ENCODE measurements around the gene ACSL3.

Gene ACSL3

DNA sequence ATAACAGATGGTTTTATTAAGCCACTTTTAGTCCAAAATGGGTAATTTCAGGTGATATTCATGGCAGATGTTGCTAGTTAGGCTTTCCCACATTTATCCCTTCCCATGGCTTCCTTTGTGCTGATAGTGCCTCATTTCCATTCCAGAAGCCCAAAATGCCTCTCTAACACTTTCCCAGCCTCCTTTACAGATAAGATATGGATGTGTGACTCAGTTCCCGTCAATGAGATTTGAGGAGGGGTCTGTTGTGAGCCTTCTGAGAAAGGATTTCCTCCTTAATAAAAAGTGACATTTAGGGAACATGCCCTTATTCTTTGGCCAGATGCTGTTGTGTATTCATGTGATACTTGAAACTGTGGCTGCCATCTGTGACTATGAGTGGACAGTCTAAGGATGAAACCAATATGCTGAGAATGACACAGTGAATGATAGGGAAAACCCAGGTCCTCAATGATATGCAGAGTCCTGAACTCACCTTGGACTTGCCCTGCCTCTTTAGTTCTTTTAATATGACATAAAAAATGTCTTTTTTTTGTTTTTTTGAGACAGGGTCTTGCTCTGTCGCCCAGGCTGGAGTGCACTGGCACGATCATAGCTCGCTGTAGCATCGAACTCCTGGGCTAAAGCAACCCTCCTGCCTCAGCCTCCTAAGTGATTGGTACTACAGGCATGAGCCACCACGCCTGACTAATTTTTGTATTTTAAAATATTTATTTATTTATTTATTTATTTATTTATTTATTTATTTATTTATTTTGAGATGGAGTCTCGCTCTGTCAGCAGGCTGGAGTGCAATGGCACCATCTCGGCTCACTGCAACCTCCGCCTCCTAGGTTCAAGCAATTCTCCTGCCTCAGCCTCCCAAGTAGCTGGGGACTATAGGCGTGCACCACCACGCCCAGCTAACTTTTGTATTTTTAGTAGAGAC is 5.8 kb upstream of the ACSL3 start:
- TF ChIP-seq, protein P1, sequence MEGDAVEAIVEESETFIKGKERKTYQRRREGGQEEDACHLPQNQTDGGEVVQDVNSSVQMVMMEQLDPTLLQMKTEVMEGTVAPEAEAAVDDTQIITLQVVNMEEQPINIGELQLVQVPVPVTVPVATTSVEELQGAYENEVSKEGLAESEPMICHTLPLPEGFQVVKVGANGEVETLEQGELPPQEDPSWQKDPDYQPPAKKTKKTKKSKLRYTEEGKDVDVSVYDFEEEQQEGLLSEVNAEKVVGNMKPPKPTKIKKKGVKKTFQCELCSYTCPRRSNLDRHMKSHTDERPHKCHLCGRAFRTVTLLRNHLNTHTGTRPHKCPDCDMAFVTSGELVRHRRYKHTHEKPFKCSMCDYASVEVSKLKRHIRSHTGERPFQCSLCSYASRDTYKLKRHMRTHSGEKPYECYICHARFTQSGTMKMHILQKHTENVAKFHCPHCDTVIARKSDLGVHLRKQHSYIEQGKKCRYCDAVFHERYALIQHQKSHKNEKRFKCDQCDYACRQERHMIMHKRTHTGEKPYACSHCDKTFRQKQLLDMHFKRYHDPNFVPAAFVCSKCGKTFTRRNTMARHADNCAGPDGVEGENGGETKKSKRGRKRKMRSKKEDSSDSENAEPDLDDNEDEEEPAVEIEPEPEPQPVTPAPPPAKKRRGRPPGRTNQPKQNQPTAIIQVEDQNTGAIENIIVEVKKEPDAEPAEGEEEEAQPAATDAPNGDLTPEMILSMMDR (IDR thresholded peaks at IDR 0.05; ENCODE audit: insufficient read depth, missing control alignments) = no peak
- DNase-seq (ENCODE audit: insufficient read length, low spot score) (no peak), FAIRE-seq (no peak)

DNA sequence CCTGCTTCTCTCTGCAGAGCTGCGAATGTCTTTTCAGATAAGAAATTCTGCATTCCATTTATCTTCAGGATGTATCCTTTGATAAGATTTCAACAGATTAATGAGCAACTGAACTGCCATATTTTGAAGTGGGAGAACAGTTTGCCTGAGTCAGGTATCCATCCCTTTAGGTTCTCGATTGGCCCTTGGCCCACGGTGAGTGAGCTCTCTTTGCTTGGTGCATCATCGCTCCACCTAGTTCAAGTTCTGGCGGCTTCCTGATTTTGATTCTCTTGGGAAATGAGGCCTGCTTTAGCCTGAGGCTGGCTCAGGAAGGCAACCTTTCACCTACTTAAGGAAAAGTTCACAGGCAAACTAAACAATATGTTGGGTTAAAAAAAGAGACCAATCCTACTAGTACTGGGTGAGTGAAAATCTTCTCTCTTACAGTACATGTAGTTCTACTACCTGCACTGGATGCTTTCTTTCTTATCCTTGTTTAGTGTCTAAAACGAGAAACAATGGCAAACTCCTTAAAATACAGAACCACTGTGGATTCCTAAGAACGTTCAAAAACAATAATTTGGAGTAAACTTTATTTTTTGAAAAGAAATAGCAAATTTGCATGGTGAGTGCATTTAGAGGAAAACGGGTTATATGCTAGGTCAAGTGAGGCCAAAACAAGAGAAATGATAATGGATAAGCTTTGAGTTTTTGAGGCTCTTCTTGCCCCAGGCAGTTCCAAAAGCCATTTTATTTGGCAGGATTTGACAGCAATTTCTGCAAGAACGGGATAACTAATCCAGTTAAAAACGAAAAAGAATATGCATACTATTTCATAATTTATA is 837 bp upstream of the ACSL3 start:
- FAIRE-seq (no peak), DNase-seq (ENCODE audit: insufficient read length, low spot score) (no peak)
- TF ChIP-seq, protein P1 (IDR thresholded peaks at IDR 0.05; ENCODE audit: insufficient read depth, missing control alignments) = no peak

DNA sequence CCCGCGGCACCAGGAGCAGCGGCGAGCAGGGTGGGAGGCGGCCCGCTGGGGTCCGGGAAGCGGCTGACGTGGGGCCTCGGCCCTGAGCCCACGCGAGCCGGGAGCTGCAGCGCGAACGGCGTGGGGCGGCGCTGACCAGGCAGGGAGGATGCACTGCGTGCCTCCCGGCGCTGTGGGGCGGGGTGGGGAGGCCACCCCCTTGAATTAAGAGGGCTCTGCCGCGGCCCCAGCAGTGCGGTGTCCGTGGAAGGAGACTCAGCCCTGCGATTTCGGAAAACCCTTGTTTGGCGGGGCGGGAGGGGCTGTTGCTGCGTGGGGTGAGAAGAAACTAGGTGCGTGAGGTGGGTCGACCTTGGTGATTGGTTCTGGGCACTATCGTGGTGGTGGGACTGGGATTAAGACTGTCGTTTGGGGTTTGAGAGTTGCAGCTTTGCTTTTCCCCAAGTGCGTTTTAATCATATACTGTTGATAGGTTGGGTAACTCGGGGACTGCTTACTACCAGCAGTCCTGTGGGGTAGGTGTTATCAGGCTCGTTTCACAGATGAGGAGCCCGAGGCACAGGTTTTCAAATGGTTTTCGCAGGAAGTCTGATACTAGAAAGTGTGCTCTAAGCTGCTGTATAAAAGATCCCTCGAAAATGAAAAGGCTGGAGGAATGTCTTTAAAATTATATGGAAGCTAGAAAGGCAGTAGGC is 722 bp downstream of the ACSL3 start:
- TF ChIP-seq, protein P1 (IDR thresholded peaks at IDR 0.05; ENCODE audit: insufficient read depth, missing control alignments) = no peak
- DNase-seq (ENCODE audit: insufficient read length, low spot score) = no peak
- FAIRE-seq = no peak

DNA sequence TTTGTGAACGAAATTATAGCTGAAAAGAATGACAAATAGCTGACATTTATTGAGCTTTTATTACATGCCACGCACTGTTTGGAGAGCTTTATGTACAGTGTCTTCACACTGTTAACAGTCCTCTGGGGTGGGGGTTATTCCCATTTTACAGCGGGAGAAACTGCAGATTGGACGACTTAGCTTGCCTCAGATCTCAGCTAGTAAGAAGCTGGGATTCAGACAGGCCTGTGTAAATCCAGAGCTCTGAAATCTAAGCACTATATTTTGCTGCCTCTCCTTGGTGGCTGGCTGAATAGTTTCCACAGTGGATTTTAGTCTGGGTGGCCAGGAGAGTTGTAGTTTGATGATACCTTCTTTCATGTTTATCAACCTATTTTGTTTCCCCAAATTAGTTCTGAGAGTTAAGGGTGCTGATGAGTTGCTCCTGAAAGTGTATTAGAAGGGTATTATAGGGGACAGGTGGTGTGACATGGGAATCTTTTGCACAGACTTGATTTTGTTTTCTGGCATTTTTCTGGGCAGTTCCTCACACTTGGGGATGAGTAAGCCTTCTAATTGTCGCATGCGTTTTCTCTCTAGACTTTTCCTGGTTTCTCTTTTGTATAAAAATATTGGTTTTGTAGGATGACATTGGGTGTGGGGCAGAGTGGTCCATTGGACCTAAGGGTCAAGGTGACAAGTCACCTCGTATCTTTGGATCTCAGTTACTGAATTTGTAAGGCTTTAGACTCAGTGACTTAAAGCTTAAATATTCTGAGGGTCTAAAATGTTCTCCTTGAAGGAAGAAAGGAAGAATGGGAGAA is 1.5 kb downstream of the ACSL3 start:
- FAIRE-seq (no peak), DNase-seq (ENCODE audit: insufficient read length, low spot score) (no peak)
- TF ChIP-seq, protein P1 (IDR thresholded peaks at IDR 0.05; ENCODE audit: insufficient read depth, missing control alignments) = peak; percentile 24

DNA sequence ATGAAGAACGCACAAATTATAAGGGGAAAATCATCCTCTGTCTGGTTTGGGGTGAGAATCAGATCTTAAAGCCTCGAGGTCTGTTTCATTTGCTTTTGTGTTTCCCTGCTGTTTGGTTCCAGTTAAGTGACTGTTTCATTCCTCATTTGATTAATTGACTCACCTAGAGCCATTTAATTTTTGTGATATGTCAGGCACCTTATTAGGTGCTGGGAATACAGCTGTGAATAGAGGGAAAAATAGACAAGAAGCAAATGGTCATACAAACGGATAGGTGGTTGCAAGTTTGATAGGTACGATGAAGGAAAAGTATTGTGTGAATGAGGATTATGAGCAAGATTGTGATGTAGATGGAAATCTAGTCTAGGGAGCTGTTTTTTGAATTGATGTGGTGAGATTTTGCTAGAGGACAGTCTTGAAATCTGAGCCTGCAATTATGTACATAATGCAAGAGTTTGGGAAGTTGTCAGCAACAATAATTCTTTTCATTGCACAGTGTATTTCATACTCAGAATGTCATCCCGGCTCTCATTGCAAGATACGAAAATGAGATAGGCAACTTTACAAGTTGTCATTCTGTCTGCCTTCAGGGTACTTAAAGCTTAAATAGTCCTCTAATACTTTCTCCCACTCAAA is 2.2 kb downstream of the ACSL3 start:
- DNase-seq (ENCODE audit: insufficient read length, low spot score) (no peak), FAIRE-seq (no peak)
- TF ChIP-seq, protein P1 (IDR thresholded peaks at IDR 0.05; ENCODE audit: insufficient read depth, missing control alignments) = no peak

DNA sequence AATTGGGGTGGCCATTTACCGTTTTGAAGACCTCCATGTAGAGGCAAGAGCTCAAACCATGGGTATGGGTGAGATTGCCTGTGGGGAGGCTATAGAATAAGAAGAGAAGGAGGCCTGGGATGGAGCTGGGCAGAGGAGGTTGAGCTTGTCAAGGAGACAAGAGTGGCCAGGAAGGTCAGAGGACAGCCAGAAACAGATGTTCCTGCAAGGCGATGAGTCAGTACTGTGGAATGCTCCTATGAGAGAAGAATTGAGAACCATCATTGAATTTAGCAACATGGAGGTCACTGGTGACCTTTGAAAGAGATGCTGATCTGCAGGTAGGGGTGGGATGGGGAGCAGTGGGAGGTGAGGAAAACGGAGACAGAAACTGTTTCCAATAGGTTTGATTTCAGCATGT is 3.5 kb downstream of the ACSL3 start:
- TF ChIP-seq, protein P1 (IDR thresholded peaks at IDR 0.05; ENCODE audit: insufficient read depth, missing control alignments) = no peak
- FAIRE-seq (no peak), DNase-seq (ENCODE audit: insufficient read length, low spot score) (no peak)

Measured in D721Med (cell line).